ENCODE measurements around the gene MDFIC.
"Not testable (repeated sequence)": the region's sequence is repeated elsewhere in the genome, so short reads cannot be mapped to it uniquely, and the experiment has no call there.

MDFIC gene, protein sequence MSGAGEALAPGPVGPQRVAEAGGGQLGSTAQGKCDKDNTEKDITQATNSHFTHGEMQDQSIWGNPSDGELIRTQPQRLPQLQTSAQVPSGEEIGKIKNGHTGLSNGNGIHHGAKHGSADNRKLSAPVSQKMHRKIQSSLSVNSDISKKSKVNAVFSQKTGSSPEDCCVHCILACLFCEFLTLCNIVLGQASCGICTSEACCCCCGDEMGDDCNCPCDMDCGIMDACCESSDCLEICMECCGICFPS

DNA sequence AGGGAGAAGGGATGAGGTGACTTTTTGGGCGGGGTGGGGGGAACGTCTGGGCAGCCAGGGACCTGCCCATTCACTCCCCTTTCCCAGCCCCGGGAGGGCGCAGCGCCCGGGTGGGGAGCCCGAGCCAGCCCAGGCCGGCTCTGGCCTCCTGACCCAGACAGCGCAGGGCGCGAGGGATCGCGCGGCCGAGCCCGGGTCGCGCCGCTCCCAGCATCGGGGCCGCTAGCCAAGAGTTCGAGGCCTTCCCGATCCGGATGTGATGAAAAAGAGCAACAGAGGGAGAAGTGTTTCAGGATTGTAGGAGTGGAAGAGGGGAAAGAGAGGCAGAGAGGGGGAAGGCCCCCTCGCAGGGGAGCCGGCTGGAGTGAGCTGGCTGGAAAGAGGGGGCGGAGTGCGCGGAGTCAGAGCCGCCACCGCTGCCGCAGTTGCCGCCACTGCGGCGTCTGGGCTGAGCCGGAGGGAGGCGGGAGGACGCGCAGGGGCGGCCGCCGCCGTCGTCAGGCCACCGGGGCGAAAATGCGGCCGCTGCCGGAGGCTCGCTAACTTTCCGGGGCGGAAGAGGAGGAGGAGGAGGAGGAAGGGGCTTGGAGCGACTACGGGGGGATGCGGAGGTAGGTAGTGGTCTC lies at the start of gene MDFIC:
TSS of gene MDFIC (plus strand) at position 69 of the 626 bp plus-strand sequence. CDS start 940 bp downstream, outside the sequence.
- Histone ChIP-seq H4K20me1 (no peaks in the 10 kb centered on the region), H3K9me3 (peaks cover 16% of the 10 kb centered on the region), H3K4me1 (no peaks in the 10 kb centered on the region), H3K4me2 (no peak within 1 kb of the TSS), H3K9ac (no peak within 1 kb of the TSS), H3K36me3 (no peaks in the 10 kb centered on the region), H3K4me3 (no peak within 1 kb of the TSS), H3K27ac (no peak within 1 kb of the TSS), H3K27me3 (no peaks in the 10 kb centered on the region)
- TF ChIP-seq Cebpa-rat (IDR thresholded peaks at IDR 0.05): no peak

DNA sequence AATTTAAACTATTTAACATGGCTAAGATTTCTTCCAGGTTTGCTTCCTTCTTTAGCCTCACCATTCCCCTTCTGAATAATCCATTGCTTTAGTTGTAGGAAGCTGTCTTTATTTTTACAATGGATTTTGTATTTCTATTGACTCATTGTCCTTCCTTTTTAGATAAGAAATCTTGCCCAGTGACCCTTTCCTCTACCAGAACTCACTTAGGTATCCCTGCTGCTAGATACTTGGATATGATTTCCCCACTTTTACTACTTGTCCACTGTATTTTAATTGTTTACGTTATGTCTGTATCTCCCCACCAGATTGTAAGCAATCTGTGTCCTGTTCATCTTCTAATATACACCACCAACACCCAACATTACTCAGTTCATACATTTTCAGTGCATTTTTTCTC lies 47.7 kb upstream of the MDFIC start:
- no peak for TF ChIP-seq Cebpa-rat (IDR thresholded peaks at IDR 0.05)
- Histone ChIP-seq H3K4me3 (no peak overlapping the region), H3K36me3 (no peaks in the 10 kb centered on the region), H4K20me1 (no peaks in the 10 kb centered on the region), H3K27me3 (no peaks in the 10 kb centered on the region), H3K4me1 (no peaks in the 10 kb centered on the region), H3K9ac (no peak overlapping the region), H3K9me3 (no peaks in the 10 kb centered on the region), H3K4me2 (no peak overlapping the region), H3K27ac (no peak overlapping the region)

DNA sequence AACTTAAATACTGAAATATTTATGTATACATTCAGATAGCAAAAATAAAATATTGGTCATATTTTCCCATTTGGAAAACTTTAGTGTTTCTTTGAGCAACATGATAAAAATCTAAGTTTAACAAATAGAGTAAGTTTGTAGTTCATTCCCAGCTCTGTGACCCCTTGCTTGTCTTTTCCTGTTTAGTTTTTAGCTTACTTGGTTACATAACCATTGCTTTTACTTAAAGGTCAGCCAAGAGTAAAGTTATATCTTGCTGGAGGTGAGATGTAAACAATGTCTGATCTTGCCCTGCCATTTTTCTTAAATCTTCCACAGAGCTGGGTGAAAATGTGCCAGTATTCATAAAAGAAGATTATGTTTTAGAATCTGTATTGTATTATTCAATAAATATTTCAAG lies 46.7 kb upstream of the MDFIC start:
- Histone ChIP-seq H3K27me3 (no peaks in the 10 kb centered on the region), H3K4me2 (no peak overlapping the region), H3K9me3 (no peaks in the 10 kb centered on the region), H4K20me1 (no peaks in the 10 kb centered on the region), H3K4me3 (no peak overlapping the region), H3K9ac (no peak overlapping the region), H3K36me3 (no peaks in the 10 kb centered on the region), H3K4me1 (no peaks in the 10 kb centered on the region), H3K27ac (no peak overlapping the region)
- TF ChIP-seq Cebpa-rat (IDR thresholded peaks at IDR 0.05): no peak

DNA sequence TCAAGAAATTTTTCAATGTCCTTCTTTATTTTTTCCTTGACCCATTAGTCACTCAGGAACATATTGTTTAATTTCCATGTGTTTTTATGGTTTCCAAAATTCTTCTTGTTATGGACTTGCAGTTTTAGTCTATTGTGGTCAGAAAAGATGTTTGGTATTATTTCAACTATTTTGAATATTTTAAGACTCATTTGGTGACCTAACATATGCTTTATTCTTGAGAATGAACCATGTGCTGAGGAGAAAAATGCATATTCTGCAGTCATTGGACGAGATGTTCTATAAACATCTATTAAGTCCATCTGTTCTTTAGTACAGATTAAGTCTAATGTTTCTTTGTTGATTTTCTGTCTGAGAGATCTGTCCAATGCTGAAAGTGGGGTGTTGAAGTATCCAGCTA lies 42.3 kb upstream of the MDFIC start:
- no peak for TF ChIP-seq Cebpa-rat (IDR thresholded peaks at IDR 0.05)
- Histone ChIP-seq H3K36me3 (no peaks in the 10 kb centered on the region), H3K27ac (no peak overlapping the region), H3K9me3 (no peaks in the 10 kb centered on the region), H3K9ac (no peak overlapping the region), H3K4me3 (no peak overlapping the region), H3K4me2 (no peak overlapping the region), H3K27me3 (no peaks in the 10 kb centered on the region), H3K4me1 (no peaks in the 10 kb centered on the region), H4K20me1 (no peaks in the 10 kb centered on the region)

DNA sequence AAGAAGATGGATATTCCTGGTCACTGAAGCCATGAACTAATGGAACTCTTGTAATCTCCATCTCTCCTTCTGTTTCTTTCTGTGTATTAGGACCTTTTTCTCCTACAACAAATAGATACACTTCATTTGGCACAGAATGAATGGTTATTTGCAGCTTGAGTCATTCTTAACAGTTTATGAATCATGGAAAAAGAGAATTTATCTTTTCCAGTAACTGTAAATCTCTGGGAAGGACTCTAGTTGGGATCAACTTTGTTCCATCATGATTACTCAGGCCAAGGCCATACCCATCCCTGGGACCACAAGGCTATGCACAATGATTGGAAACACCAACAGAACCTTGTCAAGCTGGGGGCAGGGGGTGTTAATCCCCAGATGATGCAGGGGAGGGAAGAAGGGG lies 36.1 kb upstream of the MDFIC start:
- no peak for TF ChIP-seq Cebpa-rat (IDR thresholded peaks at IDR 0.05)
- Histone ChIP-seq H3K4me1 (no peaks in the 10 kb centered on the region), H3K27me3 (no peaks in the 10 kb centered on the region), H3K36me3 (no peaks in the 10 kb centered on the region), H3K9ac (no peak overlapping the region), H3K9me3 (no peaks in the 10 kb centered on the region), H4K20me1 (no peaks in the 10 kb centered on the region), H3K4me3 (no peak overlapping the region), H3K27ac (no peak overlapping the region), H3K4me2 (no peak overlapping the region)

DNA sequence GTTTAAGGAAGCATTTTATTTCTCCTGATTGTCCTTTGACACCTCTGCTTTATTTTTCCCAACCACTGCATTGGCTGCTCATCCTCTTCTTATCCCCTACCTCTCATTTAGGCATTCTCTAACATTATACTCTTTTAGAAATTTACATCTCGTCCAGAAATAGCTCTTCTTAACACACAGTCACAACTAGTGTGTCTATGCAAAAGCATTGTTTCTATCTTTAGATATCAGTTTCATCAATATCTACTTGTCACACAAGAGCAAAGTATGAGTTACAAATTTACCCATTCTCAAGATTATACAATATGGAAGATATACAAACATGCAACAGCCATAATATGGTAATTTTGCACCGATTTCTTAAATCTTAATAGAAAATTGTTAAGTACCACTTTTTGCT lies 35.7 kb upstream of the MDFIC start:
- Histone ChIP-seq H3K27ac (no peak overlapping the region), H4K20me1 (no peaks in the 10 kb centered on the region), H3K4me1 (no peaks in the 10 kb centered on the region), H3K4me2 (no peak overlapping the region), H3K36me3 (no peaks in the 10 kb centered on the region), H3K9ac (no peak overlapping the region), H3K9me3 (no peaks in the 10 kb centered on the region), H3K27me3 (no peaks in the 10 kb centered on the region), H3K4me3 (no peak overlapping the region)
- no peak for TF ChIP-seq Cebpa-rat (IDR thresholded peaks at IDR 0.05)

DNA sequence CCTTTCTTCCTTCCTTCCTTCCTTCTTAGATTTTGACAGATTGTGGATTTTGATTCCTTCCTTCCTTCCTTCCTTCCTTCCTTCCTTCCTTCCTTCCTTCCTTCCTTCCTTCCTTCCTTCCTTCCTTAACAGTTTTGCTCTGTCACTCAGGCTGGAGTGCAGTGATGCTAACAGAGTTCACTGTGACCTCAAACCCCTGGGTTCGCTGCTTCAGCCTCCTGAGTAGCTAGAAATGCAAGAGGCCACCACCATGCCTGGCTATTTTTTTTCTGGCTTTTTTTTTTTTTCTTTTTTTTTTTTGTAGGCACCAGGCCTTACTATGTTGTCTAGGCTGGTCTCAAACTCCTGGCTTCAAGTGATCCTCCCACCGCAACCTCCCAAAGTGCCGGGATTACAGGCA lies 32.8 kb upstream of the MDFIC start:
- H3K4me3 ChIP-seq, H3K36me3 ChIP-seq, H3K9ac ChIP-seq, H3K4me1 ChIP-seq, H3K9me3 ChIP-seq, H3K27ac ChIP-seq, H3K27me3 ChIP-seq, H3K4me2 ChIP-seq, H4K20me1 ChIP-seq: not testable (repeated sequence)

DNA sequence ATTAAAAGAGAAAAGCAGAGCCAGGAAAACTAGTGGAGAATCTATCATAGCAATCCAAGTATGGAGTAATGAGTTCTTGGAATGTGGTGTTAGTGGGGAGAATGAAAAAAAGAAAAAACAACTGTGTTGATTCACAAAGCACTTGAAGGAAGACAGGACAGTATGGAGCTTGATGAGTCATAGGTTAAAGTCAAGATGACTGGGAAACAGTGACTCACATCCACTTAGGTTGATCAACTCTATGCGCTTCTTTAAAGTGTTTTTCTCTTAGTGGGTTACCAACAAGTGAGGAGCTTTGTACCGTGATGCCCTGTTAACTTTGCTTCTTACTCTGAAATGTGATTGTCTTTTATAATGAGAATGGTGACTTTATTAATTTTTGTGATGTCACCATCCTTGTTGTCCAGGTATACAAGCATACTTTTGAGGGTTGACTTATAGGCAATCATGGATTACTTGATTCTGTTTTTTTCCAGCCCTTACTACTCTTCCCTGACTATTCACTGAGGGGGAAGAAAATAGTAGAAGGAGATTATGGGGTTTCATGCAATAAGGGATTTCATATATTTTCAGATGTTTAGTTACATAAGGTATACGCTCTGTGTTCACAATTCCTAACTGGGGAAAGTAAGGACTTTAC lies 32.1 kb upstream of the MDFIC start:
- no peak overlapping the region for H3K4me2 ChIP-seq
- TF ChIP-seq Cebpa-rat (IDR thresholded peaks at IDR 0.05): no peak
- no peaks in the 10 kb centered on the region for H4K20me1 ChIP-seq
- no peaks in the 10 kb centered on the region for H3K9me3 ChIP-seq
- H3K27ac ChIP-seq: no peak overlapping the region
- H3K36me3 ChIP-seq: no peaks in the 10 kb centered on the region
- no peaks in the 10 kb centered on the region for H3K27me3 ChIP-seq
- no peak overlapping the region for H3K4me3 ChIP-seq
- H3K9ac ChIP-seq: no peak overlapping the region
- H3K4me1 ChIP-seq: no peaks in the 10 kb centered on the region

DNA sequence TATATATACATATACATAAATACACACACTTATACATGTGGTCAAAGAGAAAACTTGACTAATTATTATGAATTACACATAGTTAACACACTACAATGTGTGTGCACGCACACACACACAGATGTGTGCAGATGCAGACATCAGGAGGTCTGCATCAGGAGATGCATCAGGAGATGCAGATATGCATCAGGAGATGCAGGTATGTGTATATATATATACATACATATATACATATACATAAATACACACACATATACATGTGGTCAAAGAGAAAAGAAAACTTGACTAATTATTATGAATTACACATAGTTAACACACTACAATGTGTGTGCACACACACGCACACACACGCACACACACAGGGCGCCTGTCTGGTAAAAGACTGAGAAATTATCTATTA lies 31.3 kb upstream of the MDFIC start:
- Histone ChIP-seq H3K9me3 (no peaks in the 10 kb centered on the region), H3K27ac (no peak overlapping the region), H3K4me3 (no peak overlapping the region), H4K20me1 (no peaks in the 10 kb centered on the region), H3K36me3 (no peaks in the 10 kb centered on the region), H3K4me1 (no peaks in the 10 kb centered on the region), H3K9ac (no peak overlapping the region), H3K27me3 (no peaks in the 10 kb centered on the region), H3K4me2 (no peak overlapping the region)
- no peak for TF ChIP-seq Cebpa-rat (IDR thresholded peaks at IDR 0.05)

DNA sequence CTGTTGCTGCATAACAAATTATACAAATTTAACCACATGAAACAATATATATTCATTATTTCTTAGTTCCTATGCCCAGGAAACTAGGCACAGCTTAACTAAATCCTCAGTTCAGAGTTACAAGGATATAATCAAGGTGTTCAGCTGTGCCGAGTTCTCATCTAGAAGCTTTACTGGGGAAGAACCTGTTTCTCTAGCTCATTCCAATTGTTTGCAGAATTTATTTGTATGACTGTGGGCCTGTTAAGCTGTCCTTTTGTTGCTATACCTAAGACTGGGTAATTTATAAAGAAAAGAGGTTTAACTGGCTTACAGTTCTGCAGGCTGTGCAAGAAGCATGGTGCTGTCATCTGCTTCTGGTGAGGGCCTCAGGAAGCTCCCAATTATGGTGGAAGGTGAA lies 21.8 kb upstream of the MDFIC start:
- no peak for TF ChIP-seq Cebpa-rat (IDR thresholded peaks at IDR 0.05)
- no peaks in the 10 kb centered on the region for H4K20me1 ChIP-seq
- no peaks in the 10 kb centered on the region for H3K9me3 ChIP-seq
- H3K4me1 ChIP-seq: no peaks in the 10 kb centered on the region
- no peaks in the 10 kb centered on the region for H3K36me3 ChIP-seq
- no peaks in the 10 kb centered on the region for H3K27me3 ChIP-seq
- H3K4me2 ChIP-seq: no peak overlapping the region
- no peak overlapping the region for H3K4me3 ChIP-seq
- H3K27ac ChIP-seq: no peak overlapping the region
- H3K9ac ChIP-seq: no peak overlapping the region
